ENCODE results near the gene NOD2.

NOD2 gene

DNA sequence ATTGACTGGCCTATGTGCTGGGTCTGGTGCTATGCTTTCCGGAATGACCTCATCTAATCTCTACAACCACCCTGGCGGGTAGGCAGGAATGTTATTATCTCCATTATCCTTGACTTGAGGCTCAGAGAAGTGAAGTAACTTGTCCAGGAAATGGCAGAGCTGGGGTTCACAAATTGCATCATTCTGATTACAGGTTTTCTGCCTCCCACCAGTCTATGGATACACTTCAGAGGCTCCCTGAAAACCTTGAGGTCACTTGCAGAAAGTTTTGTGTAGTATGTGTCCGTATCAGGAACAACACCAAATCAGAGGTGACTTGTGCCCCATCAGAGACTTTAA, 19.1 kb downstream of the NOD2 start:
- no peak for DNase-seq (ENCODE audit: low read depth in 3 of 3, low spot score in 1 of 3)

DNA sequence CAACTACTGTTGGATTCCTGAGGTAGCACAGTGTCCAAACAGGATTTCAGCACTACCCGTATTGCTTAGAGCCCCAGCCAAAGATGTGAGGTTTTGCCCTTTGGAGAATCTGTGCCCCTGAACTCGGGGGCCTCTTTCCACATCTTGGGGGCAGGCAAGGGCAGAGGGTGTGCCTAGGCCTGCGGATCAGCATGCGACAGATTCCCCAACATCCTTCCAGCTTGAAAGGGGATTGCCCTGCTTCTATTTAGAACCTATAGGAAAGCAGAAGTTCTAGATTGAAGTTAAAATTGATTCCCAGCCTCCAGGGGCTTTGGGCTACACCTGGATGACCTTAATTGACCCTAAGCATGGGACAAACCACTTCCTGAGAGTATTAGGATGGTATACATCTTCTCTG, 19.6 kb downstream of the NOD2 start:
- no peak for DNase-seq (ENCODE audit: low read depth in 3 of 3, low spot score in 1 of 3)

DNA sequence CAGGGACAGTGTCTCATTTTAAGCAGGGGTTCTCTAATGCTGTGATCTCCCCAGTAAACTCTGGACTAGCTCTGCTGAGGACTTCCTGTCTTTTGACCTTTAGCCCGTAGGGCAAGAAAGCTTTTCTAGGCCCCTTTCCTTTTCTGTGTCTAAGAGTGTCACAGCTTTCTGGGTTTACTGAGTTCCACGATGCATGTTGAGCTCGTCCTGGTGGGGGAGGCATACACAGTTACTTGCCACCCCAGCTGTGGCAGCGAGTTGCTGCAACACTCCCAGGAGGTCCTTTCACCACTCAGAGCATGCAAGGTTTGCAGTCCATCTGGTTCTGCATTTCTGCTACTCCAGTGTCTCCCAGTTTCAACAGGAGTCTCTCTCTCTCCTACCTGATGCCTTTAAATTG, 23.7 kb downstream of the NOD2 start:
- DNase-seq (ENCODE audit: low read depth in 3 of 3, low spot score in 1 of 3), result no peak

DNA sequence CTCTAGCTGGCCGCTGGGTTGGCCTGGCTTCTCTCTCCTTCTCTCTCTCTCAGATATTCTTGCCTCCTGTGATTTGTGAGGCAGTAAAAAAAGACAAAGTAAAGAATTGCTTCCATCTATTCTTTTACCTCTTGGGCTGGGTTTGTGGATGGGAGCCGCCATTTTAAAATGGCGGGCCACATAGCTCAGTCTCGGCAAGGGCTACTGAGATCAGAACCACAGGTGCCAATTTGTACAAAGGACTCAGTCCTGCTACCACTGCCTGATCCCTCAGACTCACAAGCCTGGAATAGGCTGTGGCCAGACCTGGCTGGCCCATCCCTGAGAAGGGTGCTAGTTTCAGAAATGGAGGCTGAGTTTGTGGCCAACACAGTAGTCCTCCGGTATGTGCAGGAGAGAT, 24.1 kb downstream of the NOD2 start:
- no peak for DNase-seq (ENCODE audit: low read depth in 3 of 3, low spot score in 1 of 3)

DNA sequence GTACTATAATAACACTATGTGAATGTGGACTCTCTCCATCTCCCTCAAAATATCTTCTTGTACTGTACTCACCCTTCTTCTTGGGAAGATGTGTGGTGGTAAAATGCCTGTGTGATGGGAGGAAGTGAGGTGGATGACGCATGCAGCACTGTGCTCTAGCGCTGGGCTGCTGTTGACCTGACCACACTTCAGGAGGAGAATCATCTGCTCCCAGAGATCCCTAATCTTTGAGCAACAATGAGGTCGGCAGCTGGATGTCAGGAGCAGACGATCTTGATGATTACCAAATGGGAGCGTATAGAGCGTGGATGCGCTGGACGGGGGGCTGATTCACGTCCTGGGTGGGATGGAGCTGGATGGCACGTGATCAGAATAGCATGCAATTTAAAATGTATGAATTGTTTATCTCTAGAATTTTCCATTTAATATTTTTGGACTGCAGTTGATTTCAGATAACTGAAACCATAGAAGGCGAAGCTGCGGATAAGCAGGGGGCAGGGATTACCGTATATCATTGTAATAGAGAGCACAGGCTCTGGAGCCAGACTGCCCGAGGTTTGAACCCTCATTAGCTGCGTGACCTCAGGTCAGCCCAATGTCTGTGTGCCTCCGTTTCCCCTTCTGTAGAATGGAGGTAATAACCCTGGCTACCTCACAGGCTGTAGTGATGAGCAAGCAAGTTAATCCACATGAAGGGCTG, 24.8 kb downstream of the NOD2 start:
- no peak for DNase-seq (ENCODE audit: low read depth in 3 of 3, low spot score in 1 of 3)

DNA sequence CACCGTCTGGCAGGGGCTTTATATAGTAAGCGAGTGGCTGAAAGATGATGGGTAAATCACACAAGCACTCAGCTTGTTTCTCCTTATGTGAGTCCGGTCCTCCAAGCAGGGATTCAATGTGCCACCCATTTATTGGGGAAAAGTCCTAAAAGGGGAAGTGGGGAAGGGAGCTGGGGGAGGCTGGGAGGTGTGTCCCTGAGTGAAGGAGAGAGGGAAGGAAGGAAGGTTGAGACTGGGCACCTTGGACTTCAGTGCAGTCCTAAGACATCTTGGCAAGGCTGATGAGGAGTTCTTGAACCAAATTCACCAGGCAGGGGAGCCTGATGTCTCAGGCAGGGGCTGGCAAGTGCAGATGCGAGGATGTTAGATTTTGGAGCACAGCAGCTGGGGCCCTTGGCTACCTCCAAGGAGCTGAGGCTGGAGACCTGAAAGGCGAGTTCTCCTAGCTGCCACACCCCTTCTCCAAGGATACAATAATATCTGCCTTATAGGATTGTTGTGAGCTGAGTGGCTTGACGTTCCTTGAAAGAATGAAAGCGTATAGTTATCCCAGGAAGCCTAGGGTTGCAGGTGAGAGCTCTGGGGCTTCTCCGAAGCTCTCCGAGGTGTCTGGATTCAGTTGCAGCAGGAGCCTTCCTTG, 25.5 kb downstream of the NOD2 start:
- DNase-seq (ENCODE audit: low read depth in 3 of 3, low spot score in 1 of 3), result no peak

DNA sequence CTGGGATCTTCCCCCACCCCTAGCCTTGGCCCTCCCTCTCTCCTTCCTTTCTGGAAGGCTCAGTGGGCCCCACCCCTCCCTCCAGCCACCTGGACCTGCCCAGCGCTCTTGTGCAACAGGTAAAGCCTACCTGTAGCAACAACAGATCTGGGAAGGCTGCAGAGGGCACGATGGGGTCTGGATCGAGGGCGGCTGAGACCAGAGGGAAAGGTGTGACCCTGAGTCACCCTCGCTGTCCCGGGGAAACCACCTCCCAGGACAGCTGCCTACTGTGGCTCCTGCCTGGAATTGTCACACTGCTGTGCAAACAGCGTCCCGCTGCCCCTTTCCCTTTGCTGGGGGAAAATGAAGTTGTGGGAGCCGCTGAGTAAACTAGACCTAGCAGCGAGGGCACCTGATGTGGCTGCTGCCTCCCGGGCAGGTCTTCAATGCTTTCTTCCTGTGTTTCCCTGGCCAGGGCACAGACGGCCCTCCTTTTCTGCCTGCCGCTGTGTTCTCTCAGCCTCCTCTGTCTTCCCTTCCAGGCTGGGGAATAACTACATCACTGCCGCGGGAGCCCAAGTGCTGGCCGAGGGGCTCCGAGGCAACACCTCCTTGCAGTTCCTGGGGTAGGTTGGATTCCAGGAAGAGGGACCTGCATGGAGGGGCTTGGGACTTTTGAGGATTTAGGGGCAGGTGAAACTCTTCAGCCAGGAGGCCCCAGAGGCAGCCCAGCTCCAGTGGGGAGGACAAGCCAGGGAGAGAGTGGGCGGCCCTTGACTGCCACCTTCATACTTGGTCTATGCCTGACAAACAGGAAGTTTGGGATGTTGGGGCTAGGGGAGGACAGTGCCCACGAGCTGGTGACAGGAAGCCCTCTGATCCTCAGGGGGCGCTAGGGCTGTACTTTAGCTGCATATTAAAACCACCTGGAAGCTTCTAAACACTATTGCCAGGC, 26.3 kb downstream of the NOD2 start:
- no peak for DNase-seq (ENCODE audit: low read depth in 3 of 3, low spot score in 1 of 3)

DNA sequence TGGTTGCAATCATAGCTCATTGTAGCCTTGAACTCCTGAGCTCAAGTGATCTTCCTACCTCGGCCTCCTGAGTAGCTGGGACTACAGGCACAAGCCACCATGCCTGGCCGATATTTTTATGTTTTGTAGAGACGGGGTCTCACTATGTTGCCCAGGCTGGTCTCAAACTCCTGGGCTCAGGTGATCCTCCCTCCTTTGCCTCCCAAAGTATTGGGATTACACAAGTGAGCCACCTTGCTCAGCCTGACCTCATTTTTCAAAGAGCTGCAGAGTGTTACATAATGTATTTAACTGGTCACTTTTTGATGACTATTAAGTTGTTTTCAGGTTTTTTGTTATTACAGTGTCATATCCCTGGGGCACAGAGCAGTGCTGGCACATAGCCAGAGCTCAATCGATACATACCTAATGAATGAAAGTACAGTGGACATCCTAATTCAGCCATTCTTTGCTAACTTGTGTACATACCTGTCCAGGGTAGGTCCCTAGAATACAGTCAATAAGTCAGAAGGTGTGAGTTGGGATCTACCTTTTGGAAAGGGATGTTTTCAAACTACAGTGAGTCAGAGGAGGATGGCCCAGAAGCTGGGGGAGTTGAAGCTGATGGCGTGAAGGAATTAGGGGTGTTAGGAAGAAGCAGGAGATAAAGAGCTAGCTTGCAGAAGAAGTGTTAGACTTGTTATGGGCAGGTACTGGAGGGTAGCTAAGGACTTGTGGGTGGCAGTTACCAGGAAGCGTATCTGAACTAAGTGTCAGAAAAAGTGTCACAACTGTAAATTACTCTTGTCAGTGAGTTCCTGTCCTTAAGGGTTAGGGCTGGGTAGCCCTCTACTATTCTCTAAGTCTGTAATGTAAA, 28.4 kb downstream of the NOD2 start:
- DNase-seq (ENCODE audit: low read depth in 3 of 3, low spot score in 1 of 3), result no peak

DNA sequence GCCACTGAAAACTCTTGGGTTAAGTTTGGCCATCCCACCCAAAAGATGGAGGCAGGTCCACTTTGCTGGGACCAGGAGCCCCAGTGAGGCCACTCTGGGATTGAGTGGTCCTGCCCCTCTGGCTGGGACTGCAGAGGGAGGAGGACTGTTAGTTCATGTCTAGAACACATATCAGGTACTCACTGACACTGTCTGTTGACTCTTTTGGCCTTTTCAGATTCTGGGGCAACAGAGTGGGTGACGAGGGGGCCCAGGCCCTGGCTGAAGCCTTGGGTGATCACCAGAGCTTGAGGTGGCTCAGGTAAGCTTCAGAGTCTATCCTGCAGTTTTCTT, 29.0 kb downstream of the NOD2 start:
- no peak for DNase-seq (ENCODE audit: low read depth in 3 of 3, low spot score in 1 of 3)

DNA sequence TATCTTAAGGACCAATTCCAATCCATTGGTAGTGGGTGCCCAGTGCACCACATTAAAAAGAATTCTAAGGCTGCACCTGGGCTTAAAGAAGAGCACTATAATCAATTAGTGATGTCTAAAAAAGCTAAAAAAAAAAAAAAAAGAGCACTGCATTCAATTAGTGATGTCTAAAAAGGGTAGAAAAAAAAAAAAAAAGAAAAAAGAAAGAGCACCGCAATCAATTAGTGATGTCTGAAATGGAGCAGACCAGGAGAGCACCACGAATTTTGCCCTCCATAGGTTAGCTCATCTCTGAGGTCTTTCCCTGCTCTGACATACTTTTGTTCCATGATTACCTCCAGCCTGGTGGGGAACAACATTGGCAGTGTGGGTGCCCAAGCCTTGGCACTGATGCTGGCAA, 29.6 kb downstream of the NOD2 start:
- no peak for DNase-seq (ENCODE audit: low read depth in 3 of 3, low spot score in 1 of 3)

DNA sequence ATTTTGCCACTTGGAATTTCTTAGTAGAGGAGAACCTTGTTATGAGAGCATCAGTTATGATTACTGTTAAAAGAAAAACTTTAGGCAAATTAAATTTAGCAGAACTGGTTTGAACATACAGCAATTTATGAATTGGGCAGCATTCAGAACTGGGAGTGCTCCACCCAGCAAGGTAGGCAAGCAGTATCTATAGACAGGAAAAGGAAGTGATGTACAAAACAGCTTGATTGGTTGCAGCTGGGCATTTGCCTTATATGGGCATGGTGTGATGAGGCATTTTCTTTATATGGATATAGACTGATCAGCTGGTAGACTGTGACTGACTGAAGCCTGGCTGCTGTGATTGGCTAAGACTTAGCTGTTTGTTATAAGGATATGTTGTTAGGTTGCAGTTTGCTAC, 30.9 kb downstream of the NOD2 start:
- DNase-seq (ENCODE audit: low read depth in 3 of 3, low spot score in 1 of 3), result no peak

DNA sequence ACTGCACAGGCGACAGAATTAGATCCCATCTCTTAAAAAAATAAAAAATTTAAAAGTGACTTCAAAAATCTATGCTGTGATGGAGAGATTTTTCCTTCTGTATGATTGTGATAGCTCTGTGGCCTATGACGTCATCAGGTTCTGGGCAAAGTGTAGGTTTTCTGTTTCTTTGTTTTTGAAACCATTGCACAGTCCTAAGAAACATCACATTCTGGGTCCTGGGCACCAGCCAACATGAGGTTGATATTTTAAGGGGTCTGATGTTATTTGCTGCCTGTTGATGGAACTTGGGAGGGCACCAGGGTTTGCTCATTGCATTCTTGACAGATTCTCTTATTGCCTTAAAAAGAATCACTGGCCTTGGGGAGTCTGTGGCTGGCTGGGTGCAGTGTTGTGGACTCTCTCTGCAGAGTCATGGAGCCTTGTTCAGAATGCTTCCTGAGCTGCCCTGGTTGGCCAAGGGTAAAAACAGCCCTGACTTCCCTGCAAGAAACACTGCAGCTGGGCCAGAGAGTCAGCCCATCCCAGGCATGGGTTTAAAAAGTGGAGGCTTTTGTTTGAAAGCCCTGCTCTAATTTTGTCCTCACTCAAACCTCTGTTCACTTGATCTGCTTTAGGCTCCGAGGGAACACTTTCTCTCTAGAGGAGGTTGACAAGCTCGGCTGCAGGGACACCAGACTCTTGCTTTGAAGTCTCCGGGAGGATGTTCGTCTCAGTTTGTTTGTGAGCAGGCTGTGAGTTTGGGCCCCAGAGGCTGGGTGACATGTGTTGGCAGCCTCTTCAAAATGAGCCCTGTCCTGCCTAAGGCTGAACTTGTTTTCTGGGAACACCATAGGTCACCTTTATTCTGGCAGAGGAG, 38.0 kb downstream of the NOD2 start:
- DNase-seq (ENCODE audit: low read depth in 3 of 3, low spot score in 1 of 3), result no peak

DNA sequence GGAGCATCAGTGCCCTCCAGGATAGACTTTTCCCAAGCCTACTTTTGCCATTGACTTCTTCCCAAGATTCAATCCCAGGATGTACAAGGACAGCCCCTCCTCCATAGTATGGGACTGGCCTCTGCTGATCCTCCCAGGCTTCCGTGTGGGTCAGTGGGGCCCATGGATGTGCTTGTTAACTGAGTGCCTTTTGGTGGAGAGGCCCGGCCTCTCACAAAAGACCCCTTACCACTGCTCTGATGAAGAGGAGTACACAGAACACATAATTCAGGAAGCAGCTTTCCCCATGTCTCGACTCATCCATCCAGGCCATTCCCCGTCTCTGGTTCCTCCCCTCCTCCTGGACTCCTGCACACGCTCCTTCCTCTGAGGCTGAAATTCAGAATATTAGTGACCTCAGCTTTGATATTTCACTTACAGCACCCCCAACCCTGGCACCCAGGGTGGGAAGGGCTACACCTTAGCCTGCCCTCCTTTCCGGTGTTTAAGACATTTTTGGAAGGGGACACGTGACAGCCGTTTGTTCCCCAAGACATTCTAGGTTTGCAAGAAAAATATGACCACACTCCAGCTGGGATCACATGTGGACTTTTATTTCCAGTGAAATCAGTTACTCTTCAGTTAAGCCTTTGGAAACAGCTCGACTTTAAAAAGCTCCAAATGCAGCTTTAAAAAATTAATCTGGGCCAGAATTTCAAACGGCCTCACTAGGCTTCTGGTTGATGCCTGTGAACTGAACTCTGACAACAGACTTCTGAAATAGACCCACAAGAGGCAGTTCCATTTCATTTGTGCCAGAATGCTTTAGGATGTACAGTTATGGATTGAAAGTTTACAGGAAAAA, 38.8 kb downstream of the NOD2 start:
- DNase-seq (ENCODE audit: low read depth in 3 of 3, low spot score in 1 of 3), result no peak

DNA sequence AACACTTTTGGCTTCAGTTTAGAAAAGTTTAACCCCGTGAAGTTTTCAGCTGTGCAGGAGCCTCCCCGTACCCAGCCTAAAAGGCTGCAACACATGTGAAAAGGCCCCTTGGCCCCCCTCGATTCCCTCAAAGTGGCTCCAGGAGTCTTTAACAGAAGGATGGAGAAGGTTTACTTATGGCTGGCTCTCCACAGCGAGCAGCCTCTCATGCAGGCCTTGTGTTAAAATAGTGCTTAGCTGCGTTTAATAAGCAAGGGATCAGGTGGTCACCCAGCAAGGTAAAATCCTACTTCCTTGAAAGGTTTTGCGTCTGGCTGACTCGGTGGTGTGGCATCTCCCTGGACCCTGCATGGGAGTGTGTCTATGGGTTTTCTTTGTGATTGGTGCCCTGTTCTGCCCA, 40.1 kb downstream of the NOD2 start:
- DNase-seq (ENCODE audit: low read depth in 3 of 3, low spot score in 1 of 3), result no peak

DNA sequence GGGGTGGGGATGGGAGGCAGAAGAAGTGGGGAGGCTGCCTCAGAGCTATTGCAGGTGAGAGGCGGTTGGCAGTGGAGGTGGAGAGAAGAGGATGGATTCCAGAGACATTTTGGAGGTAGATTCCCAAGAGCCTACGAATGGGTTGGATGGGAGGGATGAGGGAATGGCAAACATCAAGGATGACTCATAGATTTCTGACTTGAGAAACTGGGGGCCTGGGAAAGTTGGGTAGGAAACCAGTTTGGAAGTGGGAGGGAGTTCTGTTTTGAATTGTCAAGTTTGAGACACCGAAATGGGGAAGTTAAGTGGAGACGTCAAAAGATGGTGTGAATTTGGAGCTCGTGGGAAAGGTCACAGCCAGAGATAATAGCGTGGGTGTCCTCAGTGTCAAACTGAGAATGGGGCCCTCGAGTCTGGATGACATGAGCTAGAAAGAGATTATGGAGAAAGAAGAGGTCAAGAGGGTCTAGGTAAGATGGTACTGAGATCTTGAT, 42.3 kb downstream of the NOD2 start:
- DNase-seq (ENCODE audit: low read depth in 3 of 3, low spot score in 1 of 3), result no peak

DNA sequence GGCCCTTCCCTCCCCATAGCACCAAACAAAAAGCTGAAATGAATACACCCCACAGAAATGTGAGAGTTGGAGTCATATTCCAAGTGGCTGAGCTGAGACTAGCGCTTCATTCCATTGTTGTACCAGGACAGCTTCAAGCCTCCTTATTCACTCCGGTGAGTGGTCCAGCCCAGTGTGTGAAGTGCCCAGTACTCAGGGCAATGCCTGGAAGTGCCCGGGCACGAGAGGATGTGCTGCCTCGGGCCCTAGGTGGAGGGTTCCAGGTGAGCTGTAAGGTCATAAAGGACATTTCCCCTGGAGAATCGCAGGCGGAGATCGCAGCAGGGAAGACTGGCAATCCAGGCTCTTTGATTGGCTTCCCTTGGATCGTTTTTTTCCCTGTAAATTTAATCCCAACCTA, 43.0 kb downstream of the NOD2 start:
- DNase-seq (ENCODE audit: low read depth in 3 of 3, low spot score in 1 of 3), result no peak

DNA sequence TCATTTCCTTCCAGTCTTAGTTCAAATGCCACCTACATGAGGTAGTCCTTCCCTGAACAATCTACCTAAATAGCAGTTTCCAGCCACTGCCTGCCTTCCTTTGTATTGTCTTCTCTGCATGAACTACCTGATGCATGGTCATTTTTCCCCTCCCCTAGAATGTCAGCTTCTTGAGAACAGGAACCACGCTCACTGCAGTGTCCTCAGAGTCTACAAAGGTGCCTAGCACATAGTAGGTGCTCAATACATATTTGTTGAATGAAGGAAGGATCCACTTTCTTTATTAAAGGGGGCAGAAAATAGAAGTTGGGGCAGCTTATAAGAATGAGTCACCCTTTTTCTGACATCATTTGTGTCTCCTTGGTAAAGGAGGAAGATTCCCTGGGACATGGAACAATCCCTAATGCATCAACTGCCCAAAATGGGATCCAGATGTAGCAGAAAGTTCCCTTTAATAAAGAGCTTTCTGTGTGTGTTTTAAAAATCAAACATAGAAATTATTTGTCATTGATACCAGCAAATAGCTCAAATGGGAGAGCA, 44.1 kb downstream of the NOD2 start:
- no peak for DNase-seq (ENCODE audit: low read depth in 3 of 3, low spot score in 1 of 3)

DNA sequence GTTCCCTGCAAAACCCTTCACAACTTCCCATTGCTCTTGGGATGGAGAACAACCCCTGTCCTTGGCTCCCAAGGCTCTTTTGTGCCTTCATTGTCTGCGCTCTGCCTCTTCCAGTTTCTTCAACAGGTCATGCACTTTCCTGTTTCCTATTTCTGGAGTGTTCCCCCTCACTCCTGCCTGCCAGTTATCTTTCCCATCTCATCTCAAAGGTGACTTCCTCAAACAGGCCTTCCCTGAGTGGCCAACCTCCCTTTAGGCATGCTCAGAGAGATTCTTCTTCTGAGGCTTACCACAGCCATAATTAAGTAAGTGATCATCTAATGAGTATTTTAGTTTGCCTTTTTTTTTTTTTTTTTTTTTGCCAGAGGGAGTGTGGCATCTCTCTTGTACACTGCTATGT, 45.6 kb downstream of the NOD2 start:
- DNase-seq (ENCODE audit: low read depth in 3 of 3, low spot score in 1 of 3), result no peak

DNA sequence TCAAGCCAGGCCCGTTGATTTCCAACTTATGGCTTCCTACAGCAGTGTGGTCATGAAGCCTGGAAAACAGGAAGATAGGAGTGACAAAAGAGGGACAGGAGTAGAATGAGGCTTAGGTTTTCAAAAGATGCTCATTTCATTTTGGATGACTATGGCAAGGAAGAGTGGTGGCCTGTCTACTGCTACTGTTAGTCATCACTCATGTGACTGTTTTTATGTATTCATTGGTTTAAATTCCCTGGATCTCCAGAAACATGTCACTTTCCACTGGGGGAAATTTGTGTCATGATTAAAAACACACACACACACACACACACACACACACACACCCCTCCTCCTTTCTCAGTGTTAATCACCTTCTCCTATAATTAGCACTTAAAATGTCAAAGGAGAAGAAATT, 47.3 kb downstream of the NOD2 start:
- DNase-seq (ENCODE audit: low read depth in 3 of 3, low spot score in 1 of 3), result no peak
